Measurements from ENCODE around the gene PCSK1N.

GRCh38 chrX:48827654-48827968 is 7.8 kb downstream of the PCSK1N start:
- TF ChIP-seq CTCF (conservative IDR thresholded peaks at IDR 0.05; ENCODE audit: low read length) = no peak
- no peak for TF ChIP-seq EZH2phosphoT487 (IDR thresholded peaks at IDR 0.05; ENCODE audit: borderline replicate concordance, low read depth, low read length)
